H1 (cell line): ENCODE measurements around the gene ECD. TPM values are rescaled to one million over a fixed set of nuclear protein-coding genes. Genes with fewer than 3 reads are reported as not detected.

Experiments
- CTCF ChIA-PET: fragments of 300-600 bp; sonication (Branson Sonifier 250); formaldehyde crosslinking; loops from one replicate; lab custom pipeline; 2021; ENCODE audit not compliant: partially characterized antibody; lab: Charles Lee
- POLR2A ChIA-PET: fragments of 300-600 bp; sonication (Branson Sonifier 250); formaldehyde crosslinking; loops from one replicate; lab custom pipeline; 2021; ENCODE audit warnings: inconsistent platforms; ENCODE audit not compliant: partially characterized antibody; lab: Charles Lee
- DNase-seq, 2 experiments: peaks; one replicate each; pipeline versions ENCODE4 v3.0.0 to v3.0.0-alpha.2; 2010 to 2022; ENCODE audit warnings: low spot score in 2 of 2, low read depth in 1 of 2, mixed read lengths in 1 of 2
- FAIRE-seq: peaks from 2 replicates; lab custom pipeline; 2011; peaks lifted over from hg19 to GRCh38; lab: Jason Lieb, UNC
- H2AFZ ChIP-seq: 2 replicates; pipeline ENCODE4 v1.8.1; 2012; ENCODE audit warnings: low read length, inconsistent platforms
- H2AK5ac ChIP-seq: 2 replicates; pipeline ENCODE4 v1.6.1; 2013; ENCODE audit warnings: low read depth, low read length
- H2BK120ac ChIP-seq: replicated peaks from 2 replicates; pipeline ENCODE3; 2013; ENCODE audit warnings: low read depth, low read length, inconsistent platforms
- H2BK12ac ChIP-seq: 2 replicates; pipeline ENCODE4 v1.6.1; 2013; ENCODE audit warnings: low read depth, low read length
- H2BK15ac ChIP-seq: 2 replicates; pipeline ENCODE4 v1.6.1; 2013; ENCODE audit warnings: low read length
- H2BK20ac ChIP-seq: 2 replicates; pipeline ENCODE4 v1.6.1; 2013; ENCODE audit warnings: low read length
- H2BK5ac ChIP-seq: 2 replicates; pipeline ENCODE4 v1.6.1; 2013; ENCODE audit warnings: low read depth, low read length
- H3K14ac ChIP-seq: 2 replicates; pipeline ENCODE4 v1.6.1; 2013; ENCODE audit warnings: inconsistent platforms; ENCODE audit not compliant: insufficient read length
- H3K18ac ChIP-seq: 2 replicates; pipeline ENCODE4 v1.6.1; 2013; ENCODE audit warnings: low read length; ENCODE audit errors: extremely low read depth
- H3K23ac ChIP-seq: 2 replicates; pipeline ENCODE4 v1.6.1; 2013; ENCODE audit warnings: inconsistent platforms; ENCODE audit not compliant: insufficient read length
- H3K23me2 ChIP-seq: 2 replicates; pipeline ENCODE4 v1.6.1; 2013; ENCODE audit warnings: low read depth, low read length
- H3K27ac ChIP-seq: 2 replicates; pipeline ENCODE4 v1.6.1; 2011; ENCODE audit warnings: low read depth, low read length, inconsistent platforms
- H3K27me3 ChIP-seq, 4 experiments: replicated peaks in 1 of 4; 1 replicate in 1 of 4; 2 replicates in 3 of 4; pipeline versions ENCODE4 v1.6.1 to v1.8.1; 2011 to 2013; ENCODE audit warnings: low read length in 3 of 4, mild to moderate bottlenecking in 3 of 4, inconsistent platforms in 2 of 4, mixed read lengths in 2 of 4, moderate library complexity in 1 of 4; ENCODE audit not compliant: control insufficient read depth in 3 of 4, insufficient read depth in 3 of 4; ENCODE audit errors: extremely low read depth in 1 of 4
- H3K36me3 ChIP-seq, 4 experiments: 2 replicates each; pipeline versions ENCODE4 v1.6.1 to v1.8.1; 2011 to 2013; ENCODE audit warnings: mild to moderate bottlenecking in 4 of 4, low read length in 3 of 4, moderate library complexity in 2 of 4, control low read depth in 1 of 4, inconsistent platforms in 1 of 4; ENCODE audit not compliant: insufficient read depth in 4 of 4, control insufficient read depth in 2 of 4
- H3K4ac ChIP-seq: replicated peaks from 2 replicates; pipeline ENCODE3; 2013; ENCODE audit warnings: low read length, low read depth, mixed read lengths, inconsistent platforms; ENCODE audit not compliant: insufficient read length
- H3K4me1 ChIP-seq, 4 experiments: replicated peaks in 1 of 4; 1 replicate in 1 of 4; 2 replicates in 3 of 4; pipeline versions ENCODE4 v1.6.1 to v1.8.1; 2011 to 2013; ENCODE audit warnings: low read length in 3 of 4, inconsistent platforms in 2 of 4, mixed read lengths in 1 of 4; ENCODE audit not compliant: insufficient read depth in 4 of 4, control insufficient read depth in 3 of 4
- H3K4me2 ChIP-seq, 2 experiments: 2 replicates each; pipeline versions ENCODE4 v1.6.1 to v1.8.1; 2011 to 2013; ENCODE audit warnings: low read depth in 2 of 2, low read length in 2 of 2, control low read depth in 1 of 2, inconsistent platforms in 1 of 2, mild to moderate bottlenecking in 1 of 2; ENCODE audit not compliant: insufficient read depth in 1 of 2
- H3K4me3 ChIP-seq, 4 experiments: fragments of 200-600, 300-600 bp in 1 of 4; sonication (generic), shearing (Covaris generic), sonication (Bioruptor Twin) in 1 of 4; 2 replicates each; pipeline versions ENCODE4 v1.5.1 to v1.8.1; 2011 to 2016; ENCODE audit warnings: low read length in 4 of 4, low read depth in 3 of 4, control low read depth in 2 of 4, inconsistent platforms in 2 of 4, mild to moderate bottlenecking in 2 of 4, mixed read lengths in 1 of 4, moderate library complexity in 1 of 4; ENCODE audit not compliant: insufficient read depth in 2 of 4; ENCODE audit errors: extremely low read depth in 1 of 4
- H3K56ac ChIP-seq: replicated peaks from 2 replicates; pipeline ENCODE3; 2013; ENCODE audit warnings: low read depth, mild to moderate bottlenecking, mixed read lengths, low read length, inconsistent platforms; ENCODE audit not compliant: insufficient read length
- H3K79me1 ChIP-seq: 2 replicates; pipeline ENCODE4 v1.6.1; 2013; ENCODE audit warnings: low read depth, low read length, control low read depth
- H3K79me2 ChIP-seq, 2 experiments: 2 replicates each; pipeline versions ENCODE4 v1.6.1 to v1.8.1; 2012 to 2013; ENCODE audit warnings: low read length in 2 of 2, mild to moderate bottlenecking in 2 of 2, inconsistent platforms in 1 of 2; ENCODE audit not compliant: insufficient read depth in 2 of 2, control insufficient read depth in 1 of 2
- H3K9ac ChIP-seq, 4 experiments: replicated peaks in 1 of 4; 1 replicate in 1 of 4; 2 replicates in 3 of 4; pipeline versions ENCODE4 v1.6.1 to v1.8.1; 2011 to 2013; ENCODE audit warnings: low read depth in 3 of 4, low read length in 3 of 4, control low read depth in 2 of 4, mild to moderate bottlenecking in 2 of 4, moderate library complexity in 2 of 4, inconsistent platforms in 1 of 4; ENCODE audit errors: extremely low read depth in 1 of 4
- H3K9me3 ChIP-seq, 2 experiments: 2 replicates each; pipeline versions ENCODE4 v1.6.1 to v1.8.1; 2012 to 2013; ENCODE audit warnings: mild to moderate bottlenecking in 2 of 2, moderate library complexity in 2 of 2, control low read depth in 1 of 2, inconsistent platforms in 1 of 2, low read depth in 1 of 2, low read length in 1 of 2, mixed read lengths in 1 of 2; ENCODE audit not compliant: insufficient read depth in 2 of 2
- H4K20me1 ChIP-seq, 2 experiments: replicated peaks in 1 of 2; 2 replicates each; pipeline versions ENCODE3 to v1.8.1; 2011 to 2013; ENCODE audit warnings: inconsistent platforms in 2 of 2, low read length in 2 of 2, mild to moderate bottlenecking in 1 of 2; ENCODE audit not compliant: insufficient read depth in 2 of 2, control insufficient read depth in 1 of 2
- H4K5ac ChIP-seq: 2 replicates; pipeline ENCODE4 v1.6.1; 2013; ENCODE audit warnings: low read length, low read depth, mixed read lengths, inconsistent platforms; ENCODE audit not compliant: insufficient read length
- H4K8ac ChIP-seq: 2 replicates; pipeline ENCODE4 v1.8.0; 2013; ENCODE audit warnings: mild to moderate bottlenecking, moderate library complexity, low read length, inconsistent platforms; ENCODE audit not compliant: insufficient read depth; ENCODE audit errors: extremely low read depth
- H4K91ac ChIP-seq: replicated peaks from 2 replicates; pipeline ENCODE3; 2013; ENCODE audit warnings: low read length, mixed read lengths, inconsistent platforms; ENCODE audit not compliant: insufficient read length
- WGBS, 2 experiments: shearing (Covaris generic) in 1 of 2; methylation state at CpG; one replicate each; pipeline versions ENCODE4 v1.1.6 to v1.1.7; 2013 to 2015; ENCODE audit warnings: low lambda C conversion rate in 2 of 2, mixed read lengths in 2 of 2, inconsistent platforms in 1 of 2, low coverage in 1 of 2, missing lambda C conversion rate in 1 of 2; ENCODE audit not compliant: insufficient replicate concordance in 2 of 2, insufficient coverage in 1 of 2, insufficient read length in 1 of 2; ENCODE audit errors: extremely low coverage in 1 of 2, missing lambda C conversion rate in 1 of 2; 5-methylcytosine and 5-hydroxymethylcytosine counted together
- polyA plus RNA-seq, 7 experiments: library from polyadenylated mRNA; depleted of rRNA in 3 of 7; stranded (reverse) in 5 of 7; unstranded in 2 of 7; fragments of >200 nt in 5 of 7; fragments of 200-250 nt in 2 of 7; gene quantifications; 1 replicate in 5 of 7; 2 replicates in 1 of 7; 4 replicates in 1 of 7; pipeline versions ENCODE4 v1.2.1 to v1.2.3, GENCODE V29; 2011 to 2013; ENCODE audit warnings: missing spikeins in 2 of 7, mixed read lengths in 2 of 7
- total RNA-seq: library from RNA; stranded (reverse); fragmentation: NEBNext Ultra II Directional; extraction: Animal tissue kit (Norgen Biotek cat#: 25700); gene quantifications from 2 replicates; pipeline ENCODE4 v1.2.1, GENCODE V29; 2021

ECD gene
- total and polyA plus RNA-seq, 2 of the 8 experiments (the other 6 are each of a cell fraction or from before 2014, with no cell fraction given): 27.1 to 38.0 TPM

DNA sequence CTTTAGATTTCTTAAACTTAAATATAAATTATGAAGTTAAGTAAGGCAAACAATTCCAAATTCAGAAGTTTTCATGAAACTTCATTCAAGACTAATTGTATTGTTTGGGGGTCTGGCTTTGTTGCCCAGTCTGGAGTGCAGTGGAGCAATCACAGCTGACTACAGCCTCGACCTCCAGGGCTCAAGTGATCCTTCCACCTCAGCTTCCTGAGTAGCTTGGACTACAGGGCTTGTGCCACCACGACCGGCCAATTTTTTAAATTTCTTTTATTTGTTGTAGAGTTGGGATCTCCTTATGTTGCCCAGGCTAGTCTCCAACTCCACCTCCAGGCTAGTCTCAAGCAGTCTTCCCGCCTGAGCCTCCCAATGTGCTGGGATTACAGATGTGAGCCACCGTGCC lies 83.6 kb downstream of the ECD start:
- Histone ChIP-seq H2BK120ac (no peak overlapping the region), H2BK12ac (no peak overlapping the region), H3K4me1 (no peaks in the 10 kb centered on the region), H3K9me3 (no peaks in the 10 kb centered on the region), H3K79me1 (peaks cover 3% of the 10 kb centered on the region; the same call in 1 of the 2 replicates), H3K79me2 (peaks cover 0 to 25% of the 10 kb centered on the region in 2 experiments; a peak in 2 of 4 replicates), H4K20me1 (no peaks in the 10 kb centered on the region), H3K4me2 (no peak overlapping the region), H2AFZ (no peak overlapping the region), H2BK5ac (no peak overlapping the region), H3K14ac (no peak overlapping the region), H3K27me3 (no peaks in the 10 kb centered on the region), H3K23me2 (no peaks in the 10 kb centered on the region), H2AK5ac (no peak overlapping the region), H3K23ac (no peak overlapping the region), H3K27ac (no peak overlapping the region), H3K9ac (no peak overlapping the region), H2BK15ac (no peak overlapping the region), H3K4me3 (no peak overlapping the region), H2BK20ac (no peak overlapping the region), H3K36me3 (no peaks in the 10 kb centered on the region), H4K91ac (no peak overlapping the region), H3K18ac (no peak overlapping the region), H4K8ac (no peak overlapping the region; the same call in 1 of the 2 replicates), H4K5ac (no peak overlapping the region), H3K56ac (no peak overlapping the region), H3K4ac (no peak overlapping the region)
- DNase-seq (no peak), FAIRE-seq (no peak)
- WGBS, 2 experiments: 89% methylated on average over 5 of the region's 5 CpGs; no CpG with 5 or more reads in 1 of the 2 experiments
- ChIA-PET POLR2A (no interaction called here), CTCF (interaction anchor here (0.8 kb wide), 1 partner anchor 25 kb away, joined by 3 read pairs; no protein-coding TSS in a partner anchor)
